ENCODE results near the gene CLRN3. TPM values are rescaled to one million over a fixed set of nuclear protein-coding genes. Genes with fewer than 3 reads are reported as not detected.

The CLRN3 gene
- total RNA-seq, 3 donors from 2014 or later, result 0.98 TPM; not detected in 2

DNA sequence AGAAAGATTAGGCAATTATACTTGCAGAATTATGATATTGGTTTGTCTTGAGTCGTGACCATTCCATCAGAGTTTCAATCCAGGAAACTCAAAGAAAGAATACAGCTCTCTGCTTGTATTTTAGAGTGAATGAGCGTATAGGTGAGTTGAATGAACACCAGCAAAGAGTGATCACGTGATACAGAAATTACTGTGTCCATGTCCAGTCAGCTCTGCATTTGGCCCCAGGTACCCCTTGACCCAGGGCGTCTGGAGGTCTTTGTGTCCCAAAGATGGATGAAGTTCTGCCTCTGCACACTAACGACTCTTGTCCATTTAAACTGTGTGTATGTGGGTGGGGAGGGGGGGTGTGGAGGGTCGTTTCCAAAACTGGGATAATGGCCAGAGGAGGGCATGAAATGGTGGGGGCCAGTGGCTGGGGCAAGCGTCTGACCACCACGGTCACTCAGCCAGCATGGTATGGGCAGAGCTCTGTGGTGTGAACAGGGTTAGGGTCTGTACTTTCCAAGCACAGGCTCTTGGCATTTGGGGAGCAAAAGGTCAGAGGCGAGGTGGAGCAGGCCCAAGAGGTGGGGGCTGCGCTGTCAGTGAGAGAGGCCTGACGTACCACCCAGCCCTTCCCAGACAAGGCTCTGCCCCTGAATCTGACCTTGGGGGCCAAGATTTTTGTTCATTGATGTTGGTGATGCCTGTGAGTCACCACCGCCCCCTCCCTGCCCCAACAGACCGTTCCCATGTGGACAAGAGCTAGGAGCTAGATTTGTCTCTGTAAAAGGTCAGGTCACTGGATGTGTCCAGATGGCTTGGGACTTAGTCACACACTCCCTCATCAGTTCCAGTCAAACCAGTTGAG, 15.6 kb upstream of the CLRN3 start:
- peaks cover 5 to 9% of the 10 kb centered on the region in 2 donors for H3K4me1 ChIP-seq
- intact Hi-C loops (cut with DNase I; ENCODE audit: low total_unique reads), result loop anchor here (5.0 to 10.0 kb wide), 2 partner anchors 104 to 156 kb away; no protein-coding TSS in a partner anchor
- TF ChIP-seq POLR2A (IDR thresholded peaks at IDR 0.05) (no peak), POLR2AphosphoS5 (IDR thresholded peaks at IDR 0.05) (peak in 1 of 3 donors; percentile 61)
- TF ChIP-seq, protein P1, sequence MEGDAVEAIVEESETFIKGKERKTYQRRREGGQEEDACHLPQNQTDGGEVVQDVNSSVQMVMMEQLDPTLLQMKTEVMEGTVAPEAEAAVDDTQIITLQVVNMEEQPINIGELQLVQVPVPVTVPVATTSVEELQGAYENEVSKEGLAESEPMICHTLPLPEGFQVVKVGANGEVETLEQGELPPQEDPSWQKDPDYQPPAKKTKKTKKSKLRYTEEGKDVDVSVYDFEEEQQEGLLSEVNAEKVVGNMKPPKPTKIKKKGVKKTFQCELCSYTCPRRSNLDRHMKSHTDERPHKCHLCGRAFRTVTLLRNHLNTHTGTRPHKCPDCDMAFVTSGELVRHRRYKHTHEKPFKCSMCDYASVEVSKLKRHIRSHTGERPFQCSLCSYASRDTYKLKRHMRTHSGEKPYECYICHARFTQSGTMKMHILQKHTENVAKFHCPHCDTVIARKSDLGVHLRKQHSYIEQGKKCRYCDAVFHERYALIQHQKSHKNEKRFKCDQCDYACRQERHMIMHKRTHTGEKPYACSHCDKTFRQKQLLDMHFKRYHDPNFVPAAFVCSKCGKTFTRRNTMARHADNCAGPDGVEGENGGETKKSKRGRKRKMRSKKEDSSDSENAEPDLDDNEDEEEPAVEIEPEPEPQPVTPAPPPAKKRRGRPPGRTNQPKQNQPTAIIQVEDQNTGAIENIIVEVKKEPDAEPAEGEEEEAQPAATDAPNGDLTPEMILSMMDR (IDR thresholded peaks at IDR 0.05), result no peak

DNA sequence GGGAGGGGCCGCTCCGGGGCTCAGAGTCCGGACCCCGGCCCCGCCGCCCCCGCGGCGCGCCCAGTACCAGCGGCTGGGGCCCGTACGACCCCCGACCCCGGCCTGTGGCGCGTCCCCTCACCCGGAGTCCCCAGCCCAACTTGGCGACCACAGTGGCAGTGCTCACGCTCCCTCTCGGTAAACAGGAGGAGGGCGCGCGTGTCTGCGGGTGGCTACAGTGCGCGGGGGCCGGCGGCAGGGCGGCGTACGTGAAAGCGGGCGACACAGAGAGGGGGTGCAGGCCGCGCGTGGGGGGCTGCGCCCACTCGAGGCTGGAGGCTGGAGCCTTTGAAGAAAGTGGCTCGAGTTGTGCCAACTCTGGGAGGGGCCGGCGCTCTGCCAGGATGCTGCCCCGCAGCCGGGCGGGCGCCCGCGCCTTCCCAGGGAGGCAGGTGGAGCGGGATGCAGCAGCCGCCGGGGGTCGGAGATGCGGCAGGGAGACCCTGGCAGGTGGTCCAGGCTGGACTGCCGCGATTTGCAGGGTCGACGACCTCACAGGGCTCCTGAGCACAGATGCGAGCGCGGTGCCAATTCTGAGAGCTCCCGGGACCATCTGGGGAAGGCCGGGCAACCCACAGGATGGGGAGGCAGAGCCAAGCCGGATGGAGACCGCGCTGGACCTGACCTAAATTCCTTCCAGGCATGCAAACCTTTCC, 14.8 kb upstream of the CLRN3 start:
- Histone ChIP-seq H3K27ac (peak overlapping the region; percentile 83 to 93), H3K27me3 (no peaks in the 10 kb centered on the region), H3K4me1 (peaks cover 5 to 9% of the 10 kb centered on the region in 2 donors), H3K9me3 (no peaks in the 10 kb centered on the region), H3K36me3 (no peaks in the 10 kb centered on the region), H3K4me3 (peak overlapping the region; percentile 61 to 84 (median 73))
- no peak for TF ChIP-seq POLR2A (IDR thresholded peaks at IDR 0.05)
- TF ChIP-seq, protein P1 (IDR thresholded peaks at IDR 0.05), result peak in 1 of 3 donors; percentile 12
- intact Hi-C loops (cut with DNase I; ENCODE audit: low total_unique reads), result loop anchor here (5.0 to 10.0 kb wide), 2 partner anchors 105 to 157 kb away; no protein-coding TSS in a partner anchor
- DNase-seq (ENCODE audit: low spot score in 2 of 2), result peak in 1 of 2 donors; percentile 50

More for the DNA sequence above, 15.6 kb upstream of the CLRN3 start:
- Histone ChIP-seq H3K4me3 (peak overlapping the region; percentile 61 to 84 (median 73)), H3K9me3 (no peaks in the 10 kb centered on the region), H3K36me3 (no peaks in the 10 kb centered on the region), H3K27ac (peak overlapping the region; percentile 83 to 93), H3K27me3 (no peaks in the 10 kb centered on the region)
- no peak for DNase-seq (ENCODE audit: low spot score in 2 of 2)

DNA sequence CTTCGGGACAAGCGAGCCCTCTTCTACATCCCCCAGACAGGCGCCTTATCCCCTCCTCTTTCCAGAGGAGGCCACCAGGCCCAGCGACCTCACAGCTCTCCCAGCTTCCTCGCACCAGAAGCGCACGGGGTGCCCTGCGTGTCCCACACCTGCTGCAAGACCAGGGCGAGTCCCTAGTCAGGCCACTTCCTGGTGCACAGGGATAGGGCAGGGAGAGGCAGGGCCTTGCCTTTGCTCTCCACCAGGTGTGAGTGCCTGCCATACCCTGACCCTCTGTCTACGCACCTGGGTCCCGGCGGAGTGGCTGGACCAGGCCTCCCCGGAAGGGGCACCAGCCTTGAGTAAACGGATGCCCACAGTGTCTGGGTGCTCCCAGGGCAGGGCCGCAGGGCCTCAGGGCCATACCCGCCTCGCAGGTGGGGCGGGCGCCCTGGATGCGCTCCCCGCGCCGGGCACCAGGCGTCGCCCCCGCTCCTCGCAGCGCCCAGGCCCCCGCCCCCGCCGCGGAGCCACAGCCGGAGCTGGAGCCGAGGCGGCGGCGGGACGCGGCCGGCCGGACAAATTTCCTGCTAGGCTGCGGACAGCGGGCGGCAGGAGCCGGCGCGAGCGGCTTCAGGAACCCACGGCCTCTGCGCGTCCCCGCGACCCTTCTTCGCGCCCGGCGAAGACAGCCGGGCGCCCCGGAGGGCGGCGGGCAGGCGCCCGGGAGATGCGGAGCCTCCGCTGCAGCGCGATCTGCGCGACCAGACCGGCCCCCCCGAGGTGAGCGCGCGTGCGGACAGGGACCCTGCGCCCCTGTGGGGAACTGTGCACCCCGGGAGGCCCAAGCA, 14.0 kb upstream of the CLRN3 start, which contains the start of gene PTPRE:
Gene PTPRE (plus strand): TSS at position 556 of the 830 bp plus-strand sequence. CDS start 133,779 bp downstream, outside the sequence.
- intact Hi-C loops (cut with DNase I; ENCODE audit: low total_unique reads), result loop anchor here (5.0 to 10.0 kb wide), 2 partner anchors 106 to 158 kb away; no protein-coding TSS in a partner anchor
- peak; percentile 61 to 63 for DNase-seq (ENCODE audit: low spot score in 2 of 2)
- no peaks in the 10 kb centered on the region for H3K36me3 ChIP-seq
- peak within 1 kb of the TSS; percentile 83 to 93 for H3K27ac ChIP-seq
- no peak for TF ChIP-seq POLR2AphosphoS5 (IDR thresholded peaks at IDR 0.05)
- TF ChIP-seq, protein P1 (IDR thresholded peaks at IDR 0.05), result peak; percentile 46 to 97 (median 79)
- peak within 1 kb of the TSS; percentile 61 to 84 (median 73) for H3K4me3 ChIP-seq
- H3K27me3 ChIP-seq, result no peaks in the 10 kb centered on the region
- H3K4me1 ChIP-seq, result peaks cover 5 to 9% of the 10 kb centered on the region in 2 donors
- no peaks in the 10 kb centered on the region for H3K9me3 ChIP-seq

DNA sequence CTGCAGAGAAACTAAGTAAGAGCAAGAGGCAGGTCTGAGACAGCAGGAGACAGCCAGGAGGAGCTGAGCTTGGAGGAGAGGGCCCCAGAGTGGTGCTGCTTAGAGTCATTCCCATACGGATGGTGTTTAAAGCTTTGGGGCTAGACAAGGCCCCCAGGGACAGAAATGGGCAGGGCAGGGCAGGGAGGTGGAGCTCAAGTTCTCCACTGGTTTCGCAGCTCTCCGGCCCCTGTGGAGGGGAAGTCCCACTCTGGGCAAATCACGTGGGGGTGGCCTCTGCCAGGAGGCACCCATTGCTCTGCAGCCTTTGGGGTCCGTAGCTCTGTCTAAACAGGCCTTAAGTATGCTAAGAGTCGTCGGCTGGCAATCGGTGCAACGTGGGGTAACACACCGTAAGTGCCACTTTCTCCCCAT, 13.1 kb upstream of the CLRN3 start:
- Histone ChIP-seq H3K36me3 (no peaks in the 10 kb centered on the region), H3K4me1 (peaks cover 5 to 9% of the 10 kb centered on the region in 2 donors), H3K4me3 (no peak overlapping the region), H3K27ac (no peak overlapping the region), H3K27me3 (no peaks in the 10 kb centered on the region), H3K9me3 (no peaks in the 10 kb centered on the region)
- DNase-seq (ENCODE audit: low spot score in 2 of 2), result no peak
- intact Hi-C loops (cut with DNase I; ENCODE audit: low total_unique reads), result loop anchor here (5.0 to 10.0 kb wide), 2 partner anchors 106 to 159 kb away; no protein-coding TSS in a partner anchor
- TF ChIP-seq POLR2A (IDR thresholded peaks at IDR 0.05) (no peak), POLR2AphosphoS5 (IDR thresholded peaks at IDR 0.05) (no peak)
- TF ChIP-seq, protein P1 (IDR thresholded peaks at IDR 0.05), result no peak

All from breast epithelium (tissue), 4 donors.